Suprapubic skin (tissue), 4 donors: ENCODE data around the gene NPEPL1. TPM values are rescaled to one million over a fixed set of nuclear protein-coding genes. Genes with fewer than 3 reads are reported as not detected.

Experiments
- DNase-seq, 2 donors: peaks; one replicate each; pipeline ENCODE4 v3.0.0-alpha.2; 2019; ENCODE audit warnings: low spot score in 2 of 2
- H3K27ac ChIP-seq: fragments of 200-600 bp; sonication (generic); one replicate; pipeline ENCODE4 v1.5.1; 2019
- H3K27me3 ChIP-seq: fragments of 200-600 bp; sonication (generic); one replicate; pipeline ENCODE4 v1.5.1; 2019
- H3K36me3 ChIP-seq: fragments of 200-600 bp; sonication (generic); one replicate; pipeline ENCODE4 v1.5.1; 2019
- H3K4me1 ChIP-seq: fragments of 200-600 bp; sonication (generic); one replicate; pipeline ENCODE4 v1.5.1; 2019
- H3K4me3 ChIP-seq: fragments of 200-600 bp; sonication (generic); one replicate; pipeline ENCODE4 v1.5.1; 2019; ENCODE audit warnings: mild to moderate bottlenecking
- H3K9me3 ChIP-seq: fragments of 200-600 bp; sonication (generic); one replicate; pipeline ENCODE4 v1.5.1; 2019
- EP300 ChIP-seq: sonication (generic); formaldehyde crosslinking; IDR thresholded peaks from one replicate; pipeline ENCODE4 v1.6.1; 2017; ENCODE audit warnings: antibody characterized with exemption
- POLR2A ChIP-seq, 2 donors: fragments of 450-650 bp; IDR thresholded peaks; one replicate each; pipeline ENCODE4 v1.6.1; 2017; ENCODE audit warnings: antibody characterized with exemption in 2 of 2, mild to moderate bottlenecking in 2 of 2, moderate library complexity in 2 of 2
- POLR2AphosphoS5 ChIP-seq, 3 donors: sonication (generic); formaldehyde crosslinking; IDR thresholded peaks; one replicate each; pipeline ENCODE4 v1.6.1; 2017; ENCODE audit warnings: antibody characterized with exemption in 3 of 3
- WGBS: methylation state at CpG from one replicate; pipeline ENCODE4 v1.1.5; 2018; 5-methylcytosine and 5-hydroxymethylcytosine counted together
- total RNA-seq, 4 donors: library from RNA; depleted of rRNA; stranded (reverse); fragments of >200 nt; gene quantifications; one replicate each; pipeline ENCODE4 v1.1.0, GENCODE V29; 2016
- TF ChIP-seq, protein P1 (sequence below), 2 donors: fragments of 200-600 bp in 1 of 2; fragments of 450-650 bp in 1 of 2; sonication (generic) in 1 of 2; IDR thresholded peaks; one replicate each; pipeline ENCODE4 v1.5.1; 2016 to 2019; ENCODE audit warnings: antibody characterized with exemption in 2 of 2, mild to moderate bottlenecking in 1 of 2, moderate library complexity in 1 of 2

The NPEPL1 gene
- total RNA-seq, 4 donors from 2014 or later = 21.0 to 69.2 (median 42.0) TPM

DNA sequence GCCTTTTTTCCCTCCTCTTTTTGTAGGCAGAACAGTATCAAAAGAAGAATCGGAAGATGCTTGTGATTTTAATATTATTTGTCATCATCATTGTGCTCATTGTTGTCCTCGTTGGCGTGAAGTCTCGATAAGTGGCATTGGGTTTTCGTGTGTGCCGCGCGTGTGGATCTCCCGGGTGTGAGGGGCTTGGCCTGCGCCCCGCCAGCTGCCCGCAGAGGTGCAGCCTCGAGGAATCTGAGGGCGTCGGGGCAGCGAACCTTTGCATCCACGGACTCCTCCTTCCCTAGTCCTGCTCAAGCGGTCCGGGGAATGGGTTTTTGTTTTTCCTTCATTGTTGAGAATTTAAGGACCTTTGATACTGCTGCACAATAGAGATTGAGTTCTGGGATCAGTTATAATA, 16.4 kb upstream of the NPEPL1 start:
- H3K4me1 ChIP-seq = no peaks in the 10 kb centered on the region
- no peaks in the 10 kb centered on the region for H3K9me3 ChIP-seq
- no peak overlapping the region for H3K27ac ChIP-seq
- no peaks in the 10 kb centered on the region for H3K27me3 ChIP-seq
- no peak for DNase-seq
- no peak overlapping the region for H3K4me3 ChIP-seq
- TF ChIP-seq EP300 (no peak), POLR2A (IDR thresholded peaks at IDR 0.05) (no peak), POLR2AphosphoS5 (IDR thresholded peaks at IDR 0.05) (no peak)
- TF ChIP-seq, protein P1, sequence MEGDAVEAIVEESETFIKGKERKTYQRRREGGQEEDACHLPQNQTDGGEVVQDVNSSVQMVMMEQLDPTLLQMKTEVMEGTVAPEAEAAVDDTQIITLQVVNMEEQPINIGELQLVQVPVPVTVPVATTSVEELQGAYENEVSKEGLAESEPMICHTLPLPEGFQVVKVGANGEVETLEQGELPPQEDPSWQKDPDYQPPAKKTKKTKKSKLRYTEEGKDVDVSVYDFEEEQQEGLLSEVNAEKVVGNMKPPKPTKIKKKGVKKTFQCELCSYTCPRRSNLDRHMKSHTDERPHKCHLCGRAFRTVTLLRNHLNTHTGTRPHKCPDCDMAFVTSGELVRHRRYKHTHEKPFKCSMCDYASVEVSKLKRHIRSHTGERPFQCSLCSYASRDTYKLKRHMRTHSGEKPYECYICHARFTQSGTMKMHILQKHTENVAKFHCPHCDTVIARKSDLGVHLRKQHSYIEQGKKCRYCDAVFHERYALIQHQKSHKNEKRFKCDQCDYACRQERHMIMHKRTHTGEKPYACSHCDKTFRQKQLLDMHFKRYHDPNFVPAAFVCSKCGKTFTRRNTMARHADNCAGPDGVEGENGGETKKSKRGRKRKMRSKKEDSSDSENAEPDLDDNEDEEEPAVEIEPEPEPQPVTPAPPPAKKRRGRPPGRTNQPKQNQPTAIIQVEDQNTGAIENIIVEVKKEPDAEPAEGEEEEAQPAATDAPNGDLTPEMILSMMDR (IDR thresholded peaks at IDR 0.05) = no peak
- 98% methylated on average over 19 of the region's 19 CpGs for WGBS
- H3K36me3 ChIP-seq = peaks cover 85% of the 10 kb centered on the region

DNA sequence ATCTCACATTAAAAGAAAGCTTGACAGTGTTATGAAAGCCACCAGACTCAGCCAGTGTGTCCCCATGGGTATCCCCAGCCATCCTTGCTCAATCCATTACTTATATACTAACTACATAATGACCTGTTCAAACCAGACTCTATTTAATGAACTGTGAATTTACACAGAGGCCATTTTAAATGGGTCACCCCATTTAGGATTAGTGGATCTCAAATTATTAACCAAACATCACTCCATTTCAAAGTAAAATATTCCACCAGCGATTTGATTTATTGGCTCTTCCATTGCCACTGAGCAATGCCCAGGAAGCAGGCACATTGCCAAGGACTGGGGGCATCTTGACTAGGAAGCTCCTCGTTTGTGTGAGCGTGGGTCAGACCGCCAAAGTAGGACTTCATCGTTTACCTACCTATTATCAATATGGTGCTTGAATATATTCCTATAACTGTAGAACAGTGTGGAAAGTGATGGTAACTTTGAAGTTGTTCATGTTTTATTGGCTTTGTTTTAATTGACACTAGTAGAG, 15.5 kb upstream of the NPEPL1 start:
- Histone ChIP-seq H3K4me3 (no peak overlapping the region), H3K4me1 (no peaks in the 10 kb centered on the region), H3K36me3 (peaks cover 78% of the 10 kb centered on the region), H3K27me3 (no peaks in the 10 kb centered on the region), H3K9me3 (no peaks in the 10 kb centered on the region), H3K27ac (no peak overlapping the region)
- no peak for DNase-seq
- WGBS = 93% methylated on average over 5 of the region's 5 CpGs
- no peak for TF ChIP-seq EP300
- TF ChIP-seq, protein P1 (IDR thresholded peaks at IDR 0.05) = no peak
- no peak for TF ChIP-seq POLR2A (IDR thresholded peaks at IDR 0.05)
- TF ChIP-seq POLR2AphosphoS5 (IDR thresholded peaks at IDR 0.05) = no peak

DNA sequence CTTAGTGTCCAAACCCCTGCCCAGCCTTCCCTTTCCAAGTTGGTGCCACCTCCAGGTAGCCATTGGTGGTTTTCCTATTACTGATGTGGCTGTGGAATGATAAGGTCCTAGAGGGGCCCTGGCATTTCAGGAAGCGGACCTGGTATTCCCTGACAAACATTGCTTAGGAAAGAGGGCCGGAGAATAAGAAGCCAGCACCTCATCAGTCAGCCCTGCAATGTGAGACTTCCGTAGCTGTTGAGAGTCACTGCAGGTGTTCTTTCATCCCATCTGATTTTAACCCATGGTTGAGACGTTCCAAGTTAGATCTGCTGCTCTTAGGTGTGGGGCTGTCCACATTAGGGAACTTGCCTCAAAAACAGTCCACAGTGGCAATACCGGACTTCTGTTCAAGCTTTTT, 14.8 kb upstream of the NPEPL1 start:
- 92% methylated on average over 5 of the region's 5 CpGs for WGBS
- Histone ChIP-seq H3K36me3 (peaks cover 73% of the 10 kb centered on the region), H3K27me3 (no peaks in the 10 kb centered on the region), H3K27ac (no peak overlapping the region), H3K9me3 (no peaks in the 10 kb centered on the region), H3K4me3 (no peak overlapping the region), H3K4me1 (no peaks in the 10 kb centered on the region)
- no peak for DNase-seq
- TF ChIP-seq POLR2A (IDR thresholded peaks at IDR 0.05) (no peak), EP300 (no peak)

DNA sequence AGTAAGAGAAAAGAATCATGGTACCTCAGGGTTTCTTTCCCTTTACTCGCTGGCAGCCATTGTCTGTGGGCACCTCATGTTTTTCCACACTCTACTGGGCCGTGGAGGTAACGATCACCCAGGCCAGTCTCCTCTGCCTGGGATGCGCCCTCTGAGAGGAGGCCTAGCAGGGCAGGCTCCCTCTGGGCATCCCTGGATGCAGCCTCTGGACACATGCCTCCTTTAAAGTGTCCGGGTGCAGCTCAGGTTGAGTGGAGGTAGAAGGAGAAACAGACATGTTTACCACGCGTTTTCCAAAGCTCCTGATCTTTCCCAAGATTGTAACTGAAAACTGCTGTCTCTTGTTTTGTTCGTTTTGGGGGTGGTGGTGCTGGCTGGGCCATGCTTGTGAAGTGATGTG, 13.8 kb upstream of the NPEPL1 start:
- Histone ChIP-seq H3K27me3 (no peaks in the 10 kb centered on the region), H3K4me1 (no peaks in the 10 kb centered on the region), H3K9me3 (no peaks in the 10 kb centered on the region), H3K4me3 (no peak overlapping the region), H3K36me3 (peaks cover 64% of the 10 kb centered on the region), H3K27ac (no peak overlapping the region)
- no peak for DNase-seq
- no peak for TF ChIP-seq EP300
- no peak for TF ChIP-seq POLR2AphosphoS5 (IDR thresholded peaks at IDR 0.05)
- TF ChIP-seq POLR2A (IDR thresholded peaks at IDR 0.05) = no peak
- TF ChIP-seq, protein P1 (IDR thresholded peaks at IDR 0.05) = no peak
- WGBS = 92% methylated on average over 8 of the region's 8 CpGs

DNA sequence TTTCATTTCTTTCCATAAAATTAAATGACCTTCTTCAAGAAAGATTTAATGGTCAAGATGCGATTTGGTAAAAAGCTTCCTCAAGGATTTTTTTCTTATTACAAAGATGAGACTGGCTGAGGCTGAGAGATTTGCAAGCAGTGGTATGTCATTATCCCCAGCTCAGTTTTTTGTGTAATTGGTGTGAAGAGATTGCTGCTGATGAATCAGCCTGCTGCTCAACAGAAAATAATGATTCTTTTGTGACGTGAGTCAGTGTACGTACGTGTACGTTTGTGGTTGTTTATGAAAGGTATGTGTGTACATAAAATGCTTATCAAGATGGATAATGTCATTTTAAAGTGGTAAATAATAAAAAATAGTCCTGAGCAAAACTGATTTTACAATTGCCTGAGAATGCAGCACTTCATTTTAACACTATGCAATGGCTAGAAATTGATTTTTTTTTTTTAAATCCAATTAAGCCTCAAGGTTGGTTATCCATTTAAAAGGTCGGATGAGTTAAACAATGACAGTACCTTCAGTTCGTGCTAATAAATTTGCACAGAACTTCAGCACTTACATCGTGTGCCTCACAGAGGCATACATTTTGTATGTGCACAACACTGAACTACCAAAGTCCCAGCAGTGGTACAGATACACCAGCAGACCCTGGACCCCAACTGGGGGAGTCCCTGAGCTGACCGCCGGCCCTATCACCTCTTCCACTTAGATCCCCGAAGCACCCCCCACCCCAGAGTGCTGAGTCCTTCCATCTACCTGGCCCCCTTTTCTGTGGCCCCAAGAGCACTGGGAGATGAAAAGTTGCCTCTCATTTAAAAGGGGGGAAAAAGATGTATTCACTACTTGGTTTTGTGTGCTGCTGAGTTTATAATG, 9.7 kb upstream of the NPEPL1 start:
- no peak for TF ChIP-seq POLR2A (IDR thresholded peaks at IDR 0.05)
- no peak for TF ChIP-seq EP300
- TF ChIP-seq, protein P1 (IDR thresholded peaks at IDR 0.05) = no peak
- no peak for TF ChIP-seq POLR2AphosphoS5 (IDR thresholded peaks at IDR 0.05)
- no peak for DNase-seq
- Histone ChIP-seq H3K27me3 (no peaks in the 10 kb centered on the region), H3K36me3 (peaks cover 38% of the 10 kb centered on the region), H3K4me1 (no peaks in the 10 kb centered on the region), H3K27ac (no peak overlapping the region), H3K9me3 (no peaks in the 10 kb centered on the region), H3K4me3 (no peak overlapping the region)
- WGBS = 92% methylated on average over 11 of the region's 11 CpGs
